Superior temporal gyrus (tissue), 1 donor: ENCODE measurements around the gene VEGFD.

Experiments used
- DNase-seq: peaks from one replicate; pipeline ENCODE4 v3.0.0-alpha.2; 2016; ENCODE audit errors: extremely low spot score

The VEGFD gene, protein sequence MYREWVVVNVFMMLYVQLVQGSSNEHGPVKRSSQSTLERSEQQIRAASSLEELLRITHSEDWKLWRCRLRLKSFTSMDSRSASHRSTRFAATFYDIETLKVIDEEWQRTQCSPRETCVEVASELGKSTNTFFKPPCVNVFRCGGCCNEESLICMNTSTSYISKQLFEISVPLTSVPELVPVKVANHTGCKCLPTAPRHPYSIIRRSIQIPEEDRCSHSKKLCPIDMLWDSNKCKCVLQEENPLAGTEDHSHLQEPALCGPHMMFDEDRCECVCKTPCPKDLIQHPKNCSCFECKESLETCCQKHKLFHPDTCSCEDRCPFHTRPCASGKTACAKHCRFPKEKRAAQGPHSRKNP

DNA sequence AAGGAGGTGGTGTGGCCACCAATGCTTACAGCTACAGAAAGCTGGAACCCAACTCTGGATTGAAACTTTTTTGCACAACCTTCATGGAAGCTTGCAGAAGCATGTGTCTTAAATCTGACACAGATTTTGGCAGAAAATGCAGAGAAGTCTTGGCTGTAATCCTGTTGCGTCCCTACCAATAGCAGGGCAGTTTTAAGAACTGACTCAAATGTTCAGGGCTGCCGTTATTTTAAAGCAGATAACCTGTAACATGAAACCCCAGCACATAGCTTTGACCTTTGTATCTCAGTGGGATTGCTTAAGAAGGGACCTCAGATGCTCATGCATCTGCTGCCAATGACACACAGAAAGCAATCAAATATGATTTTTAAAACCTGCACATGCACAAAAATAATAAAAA is at the start of gene VEGFD:
Gene VEGFD, minus strand, starts transcription at position 110 of the 400 bp plus-strand sequence. CDS start 467 bp downstream, outside the sequence.
- DNase-seq, result no peak

- DNase-seq, result no peak
Observed at GRCh38 chrX:15430584-15430983, 46.4 kb upstream of the VEGFD start.

GRCh38 chrX:15430076-15430475 is 45.9 kb upstream of the VEGFD start:
- no peak for DNase-seq

DNA sequence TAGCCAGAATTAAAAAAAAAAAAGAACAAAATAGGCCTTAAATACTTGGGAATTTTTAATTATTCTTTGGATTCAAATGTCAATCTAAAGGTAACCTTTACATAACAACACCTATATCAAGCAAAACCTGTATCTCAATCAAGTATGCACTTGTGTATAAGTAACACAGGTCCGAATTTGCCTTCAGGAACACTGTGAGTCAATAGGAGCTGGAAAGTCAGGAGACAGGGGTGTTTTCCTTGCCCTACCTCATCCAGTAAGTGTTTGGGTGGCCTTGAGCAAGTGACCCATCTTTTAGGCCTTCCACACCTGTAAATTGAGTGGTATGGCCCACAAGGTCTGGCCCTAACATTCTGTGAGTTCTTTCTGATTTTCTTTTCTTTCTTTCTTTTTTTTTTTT is 40.8 kb upstream of the VEGFD start:
- DNase-seq, result no peak

DNA sequence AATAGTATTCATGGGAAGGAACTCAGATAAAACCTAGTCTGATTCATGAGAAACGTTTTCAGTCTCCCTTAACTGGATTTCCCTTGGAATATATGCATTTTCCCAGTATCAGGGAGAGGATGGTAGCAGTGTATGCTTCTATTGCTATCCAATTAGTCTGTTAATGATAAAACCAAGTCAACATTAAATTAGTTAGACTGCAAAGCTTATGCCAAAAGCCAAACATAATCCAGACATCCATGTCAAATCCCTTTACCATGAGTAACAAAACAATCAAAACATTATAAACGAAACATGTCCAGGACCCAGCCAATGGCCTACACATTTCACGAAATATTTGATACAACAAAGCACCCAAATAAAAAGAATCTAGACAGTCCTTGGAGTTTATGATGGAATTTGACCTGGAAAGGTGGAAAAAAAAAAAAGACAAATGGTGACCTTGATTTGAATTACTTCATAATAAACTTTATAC is 34.5 kb upstream of the VEGFD start:
- DNase-seq, result no peak

DNA sequence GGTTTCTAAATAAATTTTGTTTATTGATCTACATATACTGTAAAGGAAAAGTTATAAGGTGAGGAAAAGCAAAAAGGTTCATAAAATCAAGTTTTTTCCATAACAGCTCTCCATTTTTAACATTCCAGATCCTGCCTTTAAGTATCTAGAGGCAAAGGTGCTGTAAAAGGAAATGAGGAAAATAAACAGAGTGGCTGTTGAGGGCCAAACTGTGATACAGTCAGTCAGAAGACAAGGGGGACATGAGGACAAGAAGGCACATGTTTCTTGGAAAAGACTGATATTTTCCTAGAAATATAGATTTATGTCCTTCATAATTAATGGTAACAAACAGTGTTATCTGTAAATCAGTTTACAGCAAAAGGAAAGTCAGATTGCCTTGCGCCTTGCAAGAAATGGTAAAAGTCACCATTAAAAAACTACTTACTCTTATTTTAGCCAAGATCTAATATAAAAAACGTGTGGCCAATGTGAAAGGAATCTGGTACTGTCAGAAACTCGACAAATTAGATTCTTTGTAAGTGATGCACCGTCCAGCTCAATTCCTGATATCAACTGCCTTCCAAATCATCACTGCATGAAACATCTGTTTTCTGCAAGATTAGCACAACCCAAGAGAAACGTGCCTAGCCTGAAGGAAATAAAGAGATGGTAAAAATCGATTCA is 34.0 kb upstream of the VEGFD start:
- DNase-seq, result no peak

DNA sequence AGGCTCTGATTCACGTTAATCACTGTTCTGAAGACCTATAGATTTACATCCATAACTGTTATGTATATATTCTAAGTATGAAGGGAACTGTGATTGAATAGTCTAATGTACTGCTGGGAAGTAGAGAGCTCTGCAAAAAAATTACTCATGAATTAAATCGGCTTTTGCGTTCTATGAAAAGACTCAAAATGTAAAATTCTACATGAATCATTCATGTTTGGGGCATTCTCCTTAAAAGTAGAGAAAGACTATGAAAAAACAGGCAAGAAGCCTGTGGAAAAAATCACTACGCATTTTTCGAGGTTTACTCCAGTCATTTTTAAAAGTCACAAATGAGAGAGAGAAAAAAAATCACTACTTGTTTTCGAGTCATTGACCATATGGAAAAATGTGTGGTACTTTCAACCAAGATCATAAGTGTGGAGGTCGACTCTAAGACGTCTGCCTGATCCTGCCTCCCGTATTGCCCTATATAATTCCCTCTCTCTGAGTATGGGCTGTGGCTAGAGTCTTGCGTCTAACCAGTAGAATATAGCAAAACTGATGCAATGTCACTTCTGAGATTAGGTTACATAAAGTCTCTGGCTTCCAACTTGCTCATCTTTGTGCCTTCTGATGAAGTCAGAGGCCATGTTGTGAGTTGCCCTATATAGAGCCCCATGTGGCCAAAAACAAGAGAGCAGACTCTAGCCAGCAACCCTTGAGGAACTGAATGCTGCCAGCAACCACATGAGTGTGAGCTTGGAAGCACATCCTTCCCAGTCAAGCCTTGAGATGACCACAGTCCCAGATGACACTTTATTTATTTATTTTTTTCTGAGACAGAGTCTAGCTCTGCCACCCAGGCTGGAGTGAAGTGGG is 32.1 kb upstream of the VEGFD start:
- DNase-seq, result no peak

GRCh38 chrX:15413101-15413500 is 28.9 kb upstream of the VEGFD start:
- DNase-seq, result no peak

DNA sequence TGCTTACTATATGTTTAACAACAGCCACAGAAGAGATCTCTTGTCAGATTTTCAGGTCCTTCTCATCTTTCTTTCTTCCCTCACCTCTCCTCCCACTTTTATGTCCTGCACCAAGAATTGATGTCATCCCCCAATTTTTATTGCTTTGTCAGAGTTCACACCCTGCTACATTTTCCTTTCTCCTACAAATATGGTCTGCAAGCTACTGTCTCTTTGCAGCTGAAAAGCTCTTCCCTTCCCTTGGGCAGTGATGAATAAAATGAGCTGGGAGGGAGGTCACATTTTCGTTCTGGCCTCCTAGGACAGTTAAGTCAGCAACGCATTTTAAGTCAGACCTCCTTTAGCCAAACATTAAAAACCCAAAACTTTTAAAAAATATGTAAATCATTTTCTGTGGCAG is 26.7 kb upstream of the VEGFD start:
- no peak for DNase-seq

GRCh38 chrX:15410430-15410829 is 26.2 kb upstream of the VEGFD start:
- no peak for DNase-seq

DNA sequence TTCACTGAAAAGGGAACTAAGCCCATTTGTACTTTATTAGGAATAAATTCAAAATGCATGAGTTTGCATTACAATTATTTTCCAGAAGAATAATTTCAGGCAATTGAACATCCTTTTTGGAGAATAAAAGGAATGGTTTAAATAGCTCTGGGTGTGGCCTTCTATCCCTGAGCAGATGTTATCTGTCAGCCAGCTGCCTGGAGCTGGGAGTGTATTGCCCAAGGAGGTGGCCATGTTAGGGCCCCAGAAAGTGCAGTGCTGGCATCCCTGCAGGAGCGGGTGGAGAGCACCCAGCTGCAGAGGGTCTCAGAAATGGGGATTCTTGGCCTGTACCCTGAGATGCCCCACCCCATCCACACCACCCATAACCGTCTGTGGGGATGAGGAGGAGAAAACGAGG is 21.6 kb upstream of the VEGFD start:
- DNase-seq, result no peak

GRCh38 chrX:15404401-15405096 is 20.3 kb upstream of the VEGFD start:
- no peak for DNase-seq

DNA sequence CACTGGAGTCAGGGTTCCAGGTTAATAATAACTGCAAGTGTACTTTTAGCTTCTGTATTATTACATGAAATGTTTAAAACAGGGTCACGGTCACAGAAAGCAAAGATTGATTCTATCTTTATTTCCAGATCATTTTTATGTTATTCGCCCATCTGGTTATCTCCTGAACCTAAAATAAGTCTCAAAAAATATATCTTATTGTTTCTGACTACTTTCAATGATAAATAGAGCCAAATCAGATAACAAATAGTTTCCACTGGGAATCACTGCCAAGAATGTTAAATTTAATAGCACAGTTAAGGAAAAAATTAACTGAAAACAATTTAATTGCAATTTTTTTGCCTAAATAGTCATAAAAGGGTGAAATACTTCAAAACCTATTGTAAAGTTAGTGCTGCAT is 17.2 kb upstream of the VEGFD start:
- no peak for DNase-seq

GRCh38 chrX:15399962-15400391 is 15.8 kb upstream of the VEGFD start:
- no peak for DNase-seq

DNA sequence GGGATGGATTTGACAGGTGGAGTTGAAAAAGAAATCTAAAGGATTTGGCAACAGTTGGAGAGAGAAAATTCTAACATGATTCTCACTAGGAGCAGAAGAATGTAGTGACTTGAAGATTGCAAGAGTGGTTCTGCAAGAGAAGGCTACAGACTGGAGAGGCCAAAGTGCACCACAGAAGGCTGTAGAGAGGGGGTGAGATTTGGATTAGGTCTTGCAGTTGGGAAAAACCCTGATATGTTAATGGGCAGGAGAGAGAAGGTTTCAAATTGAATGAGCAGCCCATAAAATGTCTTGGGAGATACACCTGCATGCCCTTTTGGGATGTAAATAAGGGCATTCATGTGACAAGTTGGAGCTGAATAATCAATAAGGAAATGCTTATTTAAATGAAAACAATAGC is 14.7 kb upstream of the VEGFD start:
- no peak for DNase-seq

- DNase-seq, result no peak
Observed at GRCh38 chrX:15395789-15396188, 11.6 kb upstream of the VEGFD start.

DNA sequence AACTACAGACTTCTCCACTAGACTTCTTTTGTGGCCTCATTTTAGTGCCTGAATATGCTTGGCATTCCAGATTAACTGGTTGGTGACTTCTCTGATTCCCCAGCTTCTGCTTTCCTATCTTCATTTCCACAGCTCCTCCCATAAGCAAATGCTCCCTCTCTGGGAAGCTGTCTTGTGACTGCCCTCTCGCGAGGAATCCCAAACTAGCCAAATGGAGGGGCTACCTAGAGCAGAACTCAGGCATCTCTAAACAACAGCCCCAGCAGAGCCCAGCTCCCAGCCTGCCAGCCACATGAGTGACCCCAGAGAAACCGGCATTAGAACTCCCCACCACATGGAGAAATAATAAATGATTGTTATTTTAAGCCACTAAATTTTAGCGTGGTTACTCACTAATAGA is 7.6 kb upstream of the VEGFD start:
- DNase-seq, result no peak

- DNase-seq, result no peak
Observed at GRCh38 chrX:15382813-15383212, 1.4 kb downstream of the VEGFD start.

DNA sequence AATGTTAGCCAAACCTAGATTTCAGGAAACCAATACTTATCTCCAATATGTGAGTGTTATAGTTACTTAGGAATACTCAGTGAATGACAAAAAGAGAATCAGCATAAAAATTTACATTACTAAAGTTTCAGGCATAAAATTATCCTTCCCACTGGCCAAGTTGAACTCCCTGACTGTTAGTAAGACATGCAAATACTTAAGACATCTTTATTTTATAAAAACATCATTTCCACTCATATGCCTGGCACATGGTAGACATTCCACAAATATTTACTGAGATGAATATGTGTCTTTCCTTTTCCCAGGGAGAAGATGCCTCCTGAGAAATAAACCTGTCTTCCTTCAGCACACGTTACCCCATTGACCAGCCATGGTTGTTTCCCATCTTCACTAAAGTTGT is 7.3 kb downstream of the VEGFD start:
- no peak for DNase-seq

GRCh38 chrX:15373976-15374375 is 10.2 kb downstream of the VEGFD start:
- DNase-seq, result no peak

DNA sequence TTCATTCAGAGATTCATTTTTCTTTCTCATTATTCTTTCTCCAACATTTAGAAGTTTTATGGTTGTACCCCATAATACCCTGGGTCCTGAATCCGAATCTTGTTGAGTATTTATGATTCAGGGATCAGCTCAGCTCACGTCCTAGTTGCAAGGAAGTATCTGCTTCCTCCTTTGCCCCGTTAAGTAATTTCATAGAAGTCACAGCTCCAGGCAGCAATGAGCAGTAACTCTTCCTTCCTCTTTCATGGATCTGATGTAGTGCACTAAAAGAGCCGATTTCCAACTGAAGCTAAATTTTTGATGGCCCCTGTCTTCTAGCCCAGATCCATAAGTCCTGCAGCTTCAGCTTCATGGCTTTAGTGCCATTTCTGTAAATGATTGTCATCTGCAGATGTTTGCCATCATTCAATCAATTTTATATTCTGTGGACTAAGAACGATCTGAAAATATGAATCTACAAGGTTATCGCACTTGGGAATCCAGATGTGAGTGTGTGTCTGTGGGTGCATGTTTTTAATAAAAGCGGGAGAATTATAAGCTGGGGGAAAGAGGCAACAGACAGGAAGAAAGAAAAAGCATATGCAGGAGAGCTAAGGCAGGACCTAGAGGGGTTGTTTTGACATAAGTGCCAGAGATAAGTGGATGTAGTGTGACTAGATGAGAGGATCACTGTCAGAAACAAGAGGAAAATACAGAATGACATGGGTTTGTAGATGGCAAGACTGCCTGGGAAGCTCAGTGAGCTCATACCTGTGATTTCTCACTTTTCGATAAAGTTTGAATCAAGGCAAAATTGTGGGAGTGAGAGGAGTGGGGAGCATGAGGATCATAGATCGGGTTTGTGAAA is 17.5 kb downstream of the VEGFD start:
- no peak for DNase-seq
